Measurements from ENCODE around the gene CA9.

The CA9 gene

DNA sequence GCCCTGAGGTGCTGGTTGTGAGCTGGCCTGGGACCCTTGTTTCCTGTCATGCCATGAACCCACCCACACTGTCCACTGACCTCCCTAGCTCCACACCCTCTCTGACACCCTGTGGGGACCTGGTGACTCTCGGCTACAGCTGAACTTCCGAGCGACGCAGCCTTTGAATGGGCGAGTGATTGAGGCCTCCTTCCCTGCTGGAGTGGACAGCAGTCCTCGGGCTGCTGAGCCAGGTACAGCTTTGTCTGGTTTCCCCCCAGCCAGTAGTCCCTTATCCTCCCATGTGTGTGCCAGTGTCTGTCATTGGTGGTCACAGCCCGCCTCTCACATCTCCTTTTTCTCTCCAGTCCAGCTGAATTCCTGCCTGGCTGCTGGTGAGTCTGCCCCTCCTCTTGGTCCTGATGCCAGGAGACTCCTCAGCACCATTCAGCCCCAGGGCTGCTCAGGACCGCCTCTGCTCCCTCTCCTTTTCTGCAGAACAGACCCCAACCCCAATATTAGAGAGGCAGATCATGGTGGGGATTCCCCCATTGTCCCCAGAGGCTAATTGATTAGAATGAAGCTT lies 6.1 kb downstream of the CA9 start:
- Histone ChIP-seq H3K9me3 (ENCODE audit: insufficient read depth, low read length) (no peaks in the 10 kb centered on the region), H2AFZ (ENCODE audit: low read depth, low read length) (no peak overlapping the region), H3K27ac (ENCODE audit: low read length) (no peak overlapping the region), H3K4me3 (ENCODE audit: low read length) (no peak overlapping the region), H3K4me2 (ENCODE audit: low read length) (no peak overlapping the region), H3K27me3 (ENCODE audit: low read depth, low read length) (no peaks in the 10 kb centered on the region), H3K4me1 (ENCODE audit: low read length) (peaks cover 12% of the 10 kb centered on the region), H3K9ac (ENCODE audit: low read length) (no peak overlapping the region), H4K20me1 (ENCODE audit: insufficient read depth, low read length) (no peaks in the 10 kb centered on the region), H3K79me2 (ENCODE audit: low read length) (no peaks in the 10 kb centered on the region), H3K36me3 (replicated peaks; ENCODE audit: low read depth, low read length) (no peaks in the 10 kb centered on the region)
- TF ChIP-seq, protein P1, sequence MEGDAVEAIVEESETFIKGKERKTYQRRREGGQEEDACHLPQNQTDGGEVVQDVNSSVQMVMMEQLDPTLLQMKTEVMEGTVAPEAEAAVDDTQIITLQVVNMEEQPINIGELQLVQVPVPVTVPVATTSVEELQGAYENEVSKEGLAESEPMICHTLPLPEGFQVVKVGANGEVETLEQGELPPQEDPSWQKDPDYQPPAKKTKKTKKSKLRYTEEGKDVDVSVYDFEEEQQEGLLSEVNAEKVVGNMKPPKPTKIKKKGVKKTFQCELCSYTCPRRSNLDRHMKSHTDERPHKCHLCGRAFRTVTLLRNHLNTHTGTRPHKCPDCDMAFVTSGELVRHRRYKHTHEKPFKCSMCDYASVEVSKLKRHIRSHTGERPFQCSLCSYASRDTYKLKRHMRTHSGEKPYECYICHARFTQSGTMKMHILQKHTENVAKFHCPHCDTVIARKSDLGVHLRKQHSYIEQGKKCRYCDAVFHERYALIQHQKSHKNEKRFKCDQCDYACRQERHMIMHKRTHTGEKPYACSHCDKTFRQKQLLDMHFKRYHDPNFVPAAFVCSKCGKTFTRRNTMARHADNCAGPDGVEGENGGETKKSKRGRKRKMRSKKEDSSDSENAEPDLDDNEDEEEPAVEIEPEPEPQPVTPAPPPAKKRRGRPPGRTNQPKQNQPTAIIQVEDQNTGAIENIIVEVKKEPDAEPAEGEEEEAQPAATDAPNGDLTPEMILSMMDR (IDR thresholded peaks at IDR 0.05; ENCODE audit: low read depth, low read length) = no peak
- TF ChIP-seq EZH2phosphoT487 (IDR thresholded peaks at IDR 0.05; ENCODE audit: low read depth) = no peak

DNA sequence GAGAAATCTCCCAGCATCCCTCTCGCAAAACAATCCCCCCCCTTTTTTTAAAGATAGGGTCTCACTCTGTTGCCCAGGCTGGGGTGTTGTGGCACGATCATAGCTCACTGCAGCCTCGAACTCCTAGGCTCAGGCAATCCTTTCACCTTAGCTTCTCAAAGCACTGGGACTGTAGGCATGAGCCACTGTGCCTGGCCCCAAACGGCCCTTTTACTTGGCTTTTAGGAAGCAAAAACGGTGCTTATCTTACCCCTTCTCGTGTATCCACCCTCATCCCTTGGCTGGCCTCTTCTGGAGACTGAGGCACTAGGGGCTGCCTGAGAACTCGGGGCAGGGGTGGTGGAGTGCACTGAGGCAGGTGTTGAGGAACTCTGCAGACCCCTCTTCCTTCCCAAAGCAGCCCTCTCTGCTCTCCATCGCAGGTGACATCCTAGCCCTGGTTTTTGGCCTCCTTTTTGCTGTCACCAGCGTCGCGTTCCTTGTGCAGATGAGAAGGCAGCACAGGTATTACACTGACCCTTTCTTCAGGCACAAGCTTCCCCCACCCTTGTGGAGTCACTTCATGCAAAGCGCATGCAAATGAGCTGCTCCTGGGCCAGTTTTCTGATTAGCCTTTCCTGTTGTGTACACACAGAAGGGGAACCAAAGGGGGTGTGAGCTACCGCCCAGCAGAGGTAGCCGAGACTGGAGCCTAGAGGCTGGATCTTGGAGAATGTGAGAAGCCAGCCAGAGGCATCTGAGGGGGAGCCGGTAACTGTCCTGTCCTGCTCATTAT lies 6.8 kb downstream of the CA9 start:
- Histone ChIP-seq H3K36me3 (replicated peaks; ENCODE audit: low read depth, low read length) (no peaks in the 10 kb centered on the region), H3K9me3 (ENCODE audit: insufficient read depth, low read length) (no peaks in the 10 kb centered on the region), H3K27ac (ENCODE audit: low read length) (no peak overlapping the region), H3K9ac (ENCODE audit: low read length) (no peak overlapping the region), H2AFZ (ENCODE audit: low read depth, low read length) (no peak overlapping the region), H3K4me2 (ENCODE audit: low read length) (no peak overlapping the region), H3K4me1 (ENCODE audit: low read length) (peaks cover 12% of the 10 kb centered on the region), H3K27me3 (ENCODE audit: low read depth, low read length) (no peaks in the 10 kb centered on the region), H3K4me3 (ENCODE audit: low read length) (no peak overlapping the region), H4K20me1 (ENCODE audit: insufficient read depth, low read length) (no peaks in the 10 kb centered on the region), H3K79me2 (ENCODE audit: low read length) (no peaks in the 10 kb centered on the region)
- TF ChIP-seq, protein P1 (IDR thresholded peaks at IDR 0.05; ENCODE audit: low read depth, low read length) = no peak
- no peak for TF ChIP-seq EZH2phosphoT487 (IDR thresholded peaks at IDR 0.05; ENCODE audit: low read depth)

DNA sequence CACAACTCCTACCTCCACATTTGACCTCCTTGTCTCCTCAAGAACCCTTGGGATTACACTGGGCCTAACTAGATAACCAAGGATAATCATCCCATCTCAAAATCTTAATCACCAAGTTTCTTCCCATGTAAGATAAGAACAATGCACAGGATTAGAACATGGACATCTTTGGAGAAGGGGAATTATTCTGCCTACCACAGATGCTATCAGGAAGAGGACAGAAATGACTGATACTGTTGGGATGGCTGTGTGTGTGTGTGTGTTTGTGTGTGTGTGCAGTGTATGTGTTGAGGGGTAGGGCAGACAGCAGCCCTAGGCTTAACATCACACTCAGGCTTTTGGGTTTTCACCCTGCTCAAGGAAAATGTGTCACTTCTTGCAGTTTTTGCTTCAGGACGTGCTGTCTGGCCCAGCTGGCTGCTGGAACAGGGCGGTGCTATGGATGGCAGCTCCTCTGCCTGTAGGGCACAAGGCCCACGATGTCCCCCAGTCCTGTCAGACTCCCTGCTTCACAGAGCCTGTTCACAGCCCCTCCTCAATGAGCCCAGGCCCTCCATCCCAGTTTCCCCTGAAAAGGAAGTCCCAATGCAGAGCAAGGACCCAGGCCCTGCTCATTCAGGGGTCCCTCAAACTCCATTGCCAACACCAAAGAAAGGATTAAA lies 7.7 kb downstream of the CA9 start:
- Histone ChIP-seq H4K20me1 (ENCODE audit: insufficient read depth, low read length) (no peaks in the 10 kb centered on the region), H3K9me3 (ENCODE audit: insufficient read depth, low read length) (no peaks in the 10 kb centered on the region), H3K27ac (ENCODE audit: low read length) (no peak overlapping the region), H3K36me3 (replicated peaks; ENCODE audit: low read depth, low read length) (no peaks in the 10 kb centered on the region), H3K4me3 (ENCODE audit: low read length) (no peak overlapping the region), H3K4me1 (ENCODE audit: low read length) (peaks cover 12% of the 10 kb centered on the region), H3K4me2 (ENCODE audit: low read length) (no peak overlapping the region), H3K79me2 (ENCODE audit: low read length) (no peaks in the 10 kb centered on the region), H3K9ac (ENCODE audit: low read length) (no peak overlapping the region), H3K27me3 (ENCODE audit: low read depth, low read length) (no peaks in the 10 kb centered on the region), H2AFZ (ENCODE audit: low read depth, low read length) (no peak overlapping the region)
- TF ChIP-seq, protein P1 (IDR thresholded peaks at IDR 0.05; ENCODE audit: low read depth, low read length) = no peak
- TF ChIP-seq EZH2phosphoT487 (IDR thresholded peaks at IDR 0.05; ENCODE audit: low read depth) = no peak

DNA sequence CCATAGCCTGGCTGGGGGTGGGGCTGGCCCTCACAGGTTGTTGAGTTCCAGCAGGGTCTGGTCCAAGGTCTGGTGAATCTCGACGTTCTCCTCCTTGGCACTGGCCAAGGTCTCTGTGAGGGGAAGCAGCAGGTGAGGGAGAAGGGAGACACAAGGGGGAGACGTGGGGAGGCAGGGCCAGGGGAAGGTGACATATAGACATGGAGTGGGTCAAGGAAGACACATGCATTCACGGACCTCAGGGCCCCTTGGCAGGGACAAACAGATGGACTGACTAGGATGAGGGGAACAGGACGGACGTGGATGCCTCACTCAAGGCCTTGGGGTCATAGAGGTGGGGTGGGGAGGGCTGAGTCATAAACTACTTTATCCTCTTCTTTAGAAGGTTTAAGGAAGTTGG lies 8.3 kb downstream of the CA9 start:
- Histone ChIP-seq H3K79me2 (ENCODE audit: low read length) (no peaks in the 10 kb centered on the region), H3K36me3 (replicated peaks; ENCODE audit: low read depth, low read length) (no peaks in the 10 kb centered on the region), H3K27me3 (ENCODE audit: low read depth, low read length) (no peaks in the 10 kb centered on the region), H3K27ac (ENCODE audit: low read length) (no peak overlapping the region), H3K9ac (ENCODE audit: low read length) (no peak overlapping the region), H3K4me2 (ENCODE audit: low read length) (no peak overlapping the region), H2AFZ (ENCODE audit: low read depth, low read length) (no peak overlapping the region), H3K4me1 (ENCODE audit: low read length) (peaks cover 12% of the 10 kb centered on the region), H3K4me3 (ENCODE audit: low read length) (no peak overlapping the region), H4K20me1 (ENCODE audit: insufficient read depth, low read length) (no peaks in the 10 kb centered on the region), H3K9me3 (ENCODE audit: insufficient read depth, low read length) (no peaks in the 10 kb centered on the region)
- TF ChIP-seq, protein P1 (IDR thresholded peaks at IDR 0.05; ENCODE audit: low read depth, low read length) = no peak
- no peak for TF ChIP-seq EZH2phosphoT487 (IDR thresholded peaks at IDR 0.05; ENCODE audit: low read depth)

All from OCI-LY3 (cell line).